Dedifferentiated amniotic fluid mesenchymal stem cell (primary cell): Measurements from ENCODE around the gene COQ2.

Experiments
- DNase-seq: peaks from one replicate; pipeline ENCODE4 v3.0.0-alpha.2; 2016; ENCODE audit errors: extremely low spot score

COQ2 gene

GRCh38 chr4:83216959-83217683, 67.5 kb downstream of the COQ2 start:
- no peak for DNase-seq

DNA sequence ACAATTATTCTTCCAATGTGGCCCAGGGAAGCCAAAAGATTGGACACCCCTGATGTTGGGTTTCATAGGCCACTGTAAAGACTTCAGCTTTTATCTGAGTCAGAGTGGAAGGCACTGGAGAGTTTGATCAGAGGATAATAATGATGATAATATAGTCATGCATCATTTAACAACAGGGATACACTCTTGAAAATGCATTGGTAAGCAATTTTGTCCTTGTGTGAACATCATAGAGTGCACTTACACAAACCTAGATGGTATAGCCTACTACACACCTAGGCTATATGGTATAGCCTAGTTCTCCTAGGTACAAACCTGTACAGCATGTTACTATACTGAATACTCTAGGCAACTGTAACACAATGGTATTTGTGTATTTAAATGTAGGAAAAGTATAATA, 70.5 kb downstream of the COQ2 start:
- no peak for DNase-seq
